K562 (cell line): ENCODE measurements around the gene MMP7. TPM values are rescaled to one million over a fixed set of nuclear protein-coding genes. Genes with fewer than 3 reads are reported as not detected.

Experiments used
- ATAC-seq: fragments of 200-7000 bp; cut with Tn5 transposase; 3 replicates; pipeline ENCODE4 v1.9.1; 2020; ENCODE audit warnings: moderate library complexity
- BruUV-seq: library from RNA; stranded (reverse); fragments of 400-500 nt; replicated peaks from 2 replicates; lab custom pipeline; 2021; lab: Mats Ljungman, UMichigan
- CTCF ChIA-PET: fragments of 300-600 bp; formaldehyde crosslinking; extraction: SDS; loops from one replicate; lab custom pipeline; 2021; ENCODE audit warnings: low intra/inter-chr PET ratio; lab: Yijun Ruan, JAX
- POLR2A ChIA-PET: fragments of 300-600, 350-650 bp; sonication (Branson Sonifier 250); formaldehyde crosslinking; extraction: SDS; loops from one replicate; lab custom pipeline; 2021; ENCODE audit warnings: antibody characterized with exemption, inconsistent platforms; lab: Yijun Ruan, JAX
- DNase-seq, 4 experiments: peaks; one replicate each; pipeline versions ENCODE4 v3.0.0 to v3.0.0-alpha.2; 2011 to 2018; ENCODE audit warnings: low spot score in 3 of 4, mixed read lengths in 3 of 4; ENCODE audit errors: extremely low read depth in 1 of 4
- FAIRE-seq: peaks from 2 replicates; lab custom pipeline; 2011; peaks lifted over from hg19 to GRCh38; lab: Jason Lieb, UNC
- H2AFZ ChIP-seq: 2 replicates; pipeline ENCODE4 v1.6.0; 2011; ENCODE audit warnings: low read depth, low read length, control low read depth, inconsistent platforms
- H3K27ac ChIP-seq: fragments of 200-600 bp; 3 replicates; pipeline ENCODE4 v1.8.0; 2011; ENCODE audit warnings: low read depth, mild to moderate bottlenecking, control low read depth, inconsistent platforms, low read length, moderate library complexity, mixed read lengths; ENCODE audit errors: extremely low read depth
- H3K27me3 ChIP-seq, 2 experiments: fragments of 300-600 bp in 1 of 2; 2 replicates in 1 of 2; 3 replicates in 1 of 2; pipeline versions ENCODE4 v1.6.0 to v1.8.0; 2011; ENCODE audit warnings: inconsistent platforms in 2 of 2, low read length in 2 of 2, mild to moderate bottlenecking in 1 of 2, mixed read lengths in 1 of 2, moderate library complexity in 1 of 2; ENCODE audit not compliant: control insufficient read depth in 2 of 2, insufficient read depth in 2 of 2
- H3K36me3 ChIP-seq: fragments of 300-600 bp; 3 replicates; pipeline ENCODE4 v1.8.0; 2011; ENCODE audit warnings: mild to moderate bottlenecking, low read length, inconsistent platforms; ENCODE audit not compliant: control insufficient read depth, insufficient read depth
- H3K4me1 ChIP-seq, 2 experiments: fragments of 200-600 bp in 1 of 2; replicated peaks in 1 of 2; 2 replicates in 1 of 2; 3 replicates in 1 of 2; pipeline versions ENCODE4 v1.5.1 to v1.8.0; 2011; ENCODE audit warnings: inconsistent platforms in 2 of 2, low read length in 2 of 2, mild to moderate bottlenecking in 1 of 2, mixed read lengths in 1 of 2, moderate library complexity in 1 of 2; ENCODE audit not compliant: control insufficient read depth in 2 of 2, insufficient read depth in 2 of 2
- H3K4me2 ChIP-seq: 2 replicates; pipeline ENCODE4 v1.6.1; 2011; ENCODE audit warnings: low read length, control low read depth, inconsistent platforms, mixed read lengths; ENCODE audit not compliant: insufficient read depth
- H3K4me3 ChIP-seq: fragments of 200-600 bp; sonication (generic), shearing (Covaris generic); 2 replicates; pipeline ENCODE4 v1.5.1; 2016; ENCODE audit warnings: control low read depth, inconsistent platforms
- H3K79me2 ChIP-seq: fragments of 200-600 bp; 3 replicates; pipeline ENCODE4 v1.8.0; 2011; ENCODE audit warnings: low read length, inconsistent platforms; ENCODE audit not compliant: control insufficient read depth, insufficient read depth
- H3K9ac ChIP-seq, 2 experiments: 2 replicates each; pipeline versions ENCODE4 v1.6.0 to v1.6.1; 2011; ENCODE audit warnings: low read depth in 2 of 2, low read length in 2 of 2, control low read depth in 1 of 2, inconsistent platforms in 1 of 2, mild to moderate bottlenecking in 1 of 2, mixed read lengths in 1 of 2; ENCODE audit not compliant: insufficient read depth in 1 of 2
- H3K9me1 ChIP-seq: one replicate; pipeline ENCODE4 v1.6.0; 2011; ENCODE audit warnings: inconsistent platforms, mild to moderate bottlenecking, low read length, moderate library complexity; ENCODE audit not compliant: control insufficient read depth, insufficient read depth
- H3K9me3 ChIP-seq: replicated peaks from 2 replicates; pipeline ENCODE4 v1.5.1; 2011; ENCODE audit warnings: low read depth, low read length, inconsistent platforms; ENCODE audit not compliant: control insufficient read depth, insufficient read depth
- H4K20me1 ChIP-seq: replicated peaks from 2 replicates; pipeline ENCODE4 v1.6.1; 2011; ENCODE audit warnings: low read length, inconsistent platforms, mixed read lengths; ENCODE audit not compliant: control insufficient read depth, insufficient read depth
- RBBP5 ChIP-seq: fragments of 200-600 bp; sonication (generic); IDR thresholded peaks from 2 replicates; pipeline ENCODE4 v1.6.1; 2012; ENCODE audit warnings: borderline replicate concordance, mild to moderate bottlenecking, low read length, control low read depth, inconsistent platforms; ENCODE audit not compliant: insufficient read depth, poor library complexity, severe bottlenecking
- SMC3 ChIP-seq: conservative IDR thresholded peaks from 2 replicates; pipeline ENCODE4 v1.6.1; 2011; ENCODE audit warnings: low read depth, low read length, improper control_type of control experiment; ENCODE audit not compliant: insufficient read depth
- SREBF2 ChIP-seq: sonication (generic); formaldehyde crosslinking; IDR thresholded peaks from 2 replicates; pipeline ENCODE4 v1.4.0; 2020; ENCODE audit warnings: mild to moderate bottlenecking, missing genetic modification reagents
- TBP ChIP-seq: optimal IDR thresholded peaks from 2 replicates; pipeline ENCODE3; 2011; ENCODE audit warnings: low read depth, low read length, improper control_type of control experiment
- ZNF184 ChIP-seq: sonication (generic); formaldehyde crosslinking; IDR thresholded peaks from 2 replicates; pipeline ENCODE4 v1.5.0; 2020; ENCODE audit warnings: missing genetic modification reagents
- ZNF232 ChIP-seq: sonication (generic); formaldehyde crosslinking; IDR thresholded peaks from 2 replicates; pipeline ENCODE4 v1.8.0; 2022; ENCODE audit warnings: mild to moderate bottlenecking, missing genetic modification reagents
- WGBS: fragments of 100-300 bp; shearing (Covaris generic); methylation state at CpG from one replicate; pipeline ENCODE4 v1.1.6; 2016; ENCODE audit warnings: low coverage, mixed read lengths; ENCODE audit not compliant: insufficient coverage; ENCODE audit errors: missing lambda C conversion rate; 5-methylcytosine and 5-hydroxymethylcytosine counted together
- in situ Hi-C: fragments of 300-500 bp; cut with MboI; formaldehyde crosslinking; loops from 4 replicates; pipeline ENCODE4 v1.15.0; 2018; ENCODE audit warnings: inconsistent platforms, mixed read lengths
- intact Hi-C: fragments of 100-400 bp; cut with micrococcal nuclease; formaldehyde crosslinking; loops from 2 replicates; pipeline ENCODE4 v1.14.2; 2022
- polyA plus RNA-seq, 8 experiments: library from polyadenylated mRNA; depleted of rRNA in 4 of 8; stranded (reverse) in 5 of 8; unstranded in 3 of 8; fragments of >200 nt; fragmentation: Nextera tagmentation in 2 of 8; fragmentation: Illumina TruSeq in 1 of 8; extraction: Ambion mirVana in 2 of 8; extraction: Trizol in 1 of 8; gene quantifications; 2 replicates each; pipeline versions ENCODE4 v1.2.1 to v1.2.3, GENCODE V29; 2011 to 2014; ENCODE audit warnings: inconsistent platforms in 1 of 8, missing spikeins in 1 of 8
- total RNA-seq, 7 experiments: library from RNA; depleted of rRNA in 6 of 7; stranded (reverse); fragments of >200 nt in 6 of 7; fragmentation: Illumina TruSeq in 2 of 7; extraction: Trizol in 2 of 7; gene quantifications; 2 replicates each; pipeline versions ENCODE4 v1.2.1 to v1.2.3, GENCODE V29; 2011 to 2021; ENCODE audit warnings: low replicate concordance in 1 of 7
- TF ChIP-seq, protein P1 (sequence below): sonication (generic); formaldehyde crosslinking; IDR thresholded peaks from 2 replicates; pipeline ENCODE4 v1.8.1; 2022; ENCODE audit warnings: missing genetic modification reagents
- TF ChIP-seq, protein P2 (sequence below): fragments of 450-650 bp; IDR thresholded peaks from 2 replicates; pipeline ENCODE4 v1.7.1; 2018; ENCODE audit warnings: mild to moderate bottlenecking, low read depth; ENCODE audit not compliant: partially characterized antibody
- TF ChIP-seq, protein P3 (sequence below): fragments of 250-450 bp; sonication (Bioruptor Pico); IDR thresholded peaks from 2 replicates; pipeline ENCODE4 v1.5.0; 2021; ENCODE audit warnings: mild to moderate bottlenecking, borderline replicate concordance

Gene MMP7
- total and polyA plus RNA-seq, 9 of the 15 experiments (the other 6 are each of a cell fraction or from before 2014, with no cell fraction given), result 0.13 TPM; not detected in 8

DNA sequence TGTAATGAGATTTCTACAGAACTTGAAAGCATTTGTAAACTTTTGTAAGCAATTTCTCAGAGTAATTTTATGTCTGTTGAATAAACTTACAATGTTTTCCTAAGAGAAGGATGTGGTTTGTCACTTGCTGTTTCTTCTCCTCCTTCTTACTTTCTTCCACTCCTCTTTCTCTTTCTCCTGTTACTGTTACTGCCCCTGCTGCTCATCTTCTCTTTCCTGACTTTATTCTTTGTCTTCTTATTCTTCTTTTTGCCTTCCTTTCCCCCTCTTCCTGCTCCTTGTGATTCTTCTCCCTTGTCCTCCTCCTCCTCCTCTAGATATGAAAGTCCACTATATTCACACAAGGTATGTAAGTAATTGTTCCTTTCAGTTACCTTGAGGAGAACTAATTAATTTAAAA lies 31.1 kb upstream of the MMP7 start:
- FAIRE-seq (no peak), DNase-seq (no peak), ATAC-seq (no peak)
- Histone ChIP-seq H3K4me3 (no peak overlapping the region), H3K4me1 (no peaks in the 10 kb centered on the region; a peak in 2 of 5 replicates), H4K20me1 (no peaks in the 10 kb centered on the region), H3K27me3 (no peaks in the 10 kb centered on the region), H3K4me2 (no peak overlapping the region), H3K9me3 (no peaks in the 10 kb centered on the region; the same call in 1 of the 2 replicates), H3K27ac (no peak overlapping the region), H3K9me1 (no peaks in the 10 kb centered on the region), H3K79me2 (no peaks in the 10 kb centered on the region), H2AFZ (no peak overlapping the region), H3K9ac (no peak overlapping the region), H3K36me3 (no peaks in the 10 kb centered on the region)
- in situ Hi-C loops (no loop called here), intact Hi-C loops (no loop called here)
- ChIA-PET POLR2A (no interaction called here), CTCF (no interaction called here)
- TF ChIP-seq SMC3 (no peak), ZNF184 (CRISPR knock-in tag) (0 out of 2 replicates have a peak, but pooled peaks have one; percentile 39)
- no TSS peak for BruUV-seq

DNA sequence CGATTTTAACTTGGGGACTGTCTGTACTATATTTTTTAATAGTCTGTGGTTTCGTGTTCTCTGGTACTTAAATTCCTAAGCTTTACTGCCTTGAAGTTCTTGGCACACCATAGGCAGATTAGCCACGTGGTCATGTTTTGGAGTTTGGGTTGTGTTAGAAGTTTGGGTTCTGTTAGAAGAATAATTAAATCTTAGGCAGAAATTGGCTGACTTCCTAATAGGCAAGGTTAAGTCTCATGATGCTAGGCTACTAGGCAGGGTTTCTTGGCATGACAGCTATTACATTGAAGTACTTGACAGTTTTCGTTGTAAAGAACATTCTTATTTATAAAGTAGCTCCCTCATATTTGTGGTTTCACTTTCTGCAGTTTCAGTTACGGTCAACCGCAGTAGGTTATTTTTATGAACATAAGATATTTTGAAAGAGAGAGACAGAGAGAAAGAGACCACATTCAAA lies 30.0 kb upstream of the MMP7 start:
- H3K9me3 ChIP-seq, result no peaks in the 10 kb centered on the region
- ChIA-PET CTCF (no interaction called here), POLR2A (no interaction called here)
- no peak overlapping the region for H3K4me3 ChIP-seq
- no peaks in the 10 kb centered on the region for H3K79me2 ChIP-seq
- ATAC-seq, result no peak
- no peaks in the 10 kb centered on the region; a peak in 2 of 5 replicates for H3K4me1 ChIP-seq
- WGBS, result 2% methylated on average over 6 of the region's 6 CpGs
- H3K27ac ChIP-seq, result no peak overlapping the region
- DNase-seq, result no peak
- H3K4me2 ChIP-seq, result no peak overlapping the region
- H3K9ac ChIP-seq, result no peak overlapping the region
- no peak overlapping the region for H2AFZ ChIP-seq
- FAIRE-seq, result no peak
- in situ Hi-C loops, result no loop called here
- no peaks in the 10 kb centered on the region for H3K36me3 ChIP-seq
- no peaks in the 10 kb centered on the region for H3K27me3 ChIP-seq
- intact Hi-C loops, result no loop called here
- no peaks in the 10 kb centered on the region for H3K9me1 ChIP-seq
- no peaks in the 10 kb centered on the region for H4K20me1 ChIP-seq
- BruUV-seq, result no TSS peak
- TF ChIP-seq, protein P1, sequence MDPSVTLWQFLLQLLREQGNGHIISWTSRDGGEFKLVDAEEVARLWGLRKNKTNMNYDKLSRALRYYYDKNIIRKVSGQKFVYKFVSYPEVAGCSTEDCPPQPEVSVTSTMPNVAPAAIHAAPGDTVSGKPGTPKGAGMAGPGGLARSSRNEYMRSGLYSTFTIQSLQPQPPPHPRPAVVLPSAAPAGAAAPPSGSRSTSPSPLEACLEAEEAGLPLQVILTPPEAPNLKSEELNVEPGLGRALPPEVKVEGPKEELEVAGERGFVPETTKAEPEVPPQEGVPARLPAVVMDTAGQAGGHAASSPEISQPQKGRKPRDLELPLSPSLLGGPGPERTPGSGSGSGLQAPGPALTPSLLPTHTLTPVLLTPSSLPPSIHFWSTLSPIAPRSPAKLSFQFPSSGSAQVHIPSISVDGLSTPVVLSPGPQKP (CRISPR knock-in tag), result no peak
- TF ChIP-seq TBP, result no peak
- TF ChIP-seq SREBF2 (CRISPR knock-in tag), result no peak
- TF ChIP-seq ZNF232, result no peak
- TF ChIP-seq, protein P2, sequence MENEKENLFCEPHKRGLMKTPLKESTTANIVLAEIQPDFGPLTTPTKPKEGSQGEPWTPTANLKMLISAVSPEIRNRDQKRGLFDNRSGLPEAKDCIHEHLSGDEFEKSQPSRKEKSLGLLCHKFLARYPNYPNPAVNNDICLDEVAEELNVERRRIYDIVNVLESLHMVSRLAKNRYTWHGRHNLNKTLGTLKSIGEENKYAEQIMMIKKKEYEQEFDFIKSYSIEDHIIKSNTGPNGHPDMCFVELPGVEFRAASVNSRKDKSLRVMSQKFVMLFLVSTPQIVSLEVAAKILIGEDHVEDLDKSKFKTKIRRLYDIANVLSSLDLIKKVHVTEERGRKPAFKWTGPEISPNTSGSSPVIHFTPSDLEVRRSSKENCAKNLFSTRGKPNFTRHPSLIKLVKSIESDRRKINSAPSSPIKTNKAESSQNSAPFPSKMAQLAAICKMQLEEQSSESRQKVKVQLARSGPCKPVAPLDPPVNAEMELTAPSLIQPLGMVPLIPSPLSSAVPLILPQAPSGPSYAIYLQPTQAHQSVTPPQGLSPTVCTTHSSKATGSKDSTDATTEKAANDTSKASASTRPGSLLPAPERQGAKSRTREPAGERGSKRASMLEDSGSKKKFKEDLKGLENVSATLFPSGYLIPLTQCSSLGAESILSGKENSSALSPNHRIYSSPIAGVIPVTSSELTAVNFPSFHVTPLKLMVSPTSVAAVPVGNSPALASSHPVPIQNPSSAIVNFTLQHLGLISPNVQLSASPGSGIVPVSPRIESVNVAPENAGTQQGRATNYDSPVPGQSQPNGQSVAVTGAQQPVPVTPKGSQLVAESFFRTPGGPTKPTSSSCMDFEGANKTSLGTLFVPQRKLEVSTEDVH, result no peak
- TF ChIP-seq RBBP5, result no peak
- TF ChIP-seq, protein P3, sequence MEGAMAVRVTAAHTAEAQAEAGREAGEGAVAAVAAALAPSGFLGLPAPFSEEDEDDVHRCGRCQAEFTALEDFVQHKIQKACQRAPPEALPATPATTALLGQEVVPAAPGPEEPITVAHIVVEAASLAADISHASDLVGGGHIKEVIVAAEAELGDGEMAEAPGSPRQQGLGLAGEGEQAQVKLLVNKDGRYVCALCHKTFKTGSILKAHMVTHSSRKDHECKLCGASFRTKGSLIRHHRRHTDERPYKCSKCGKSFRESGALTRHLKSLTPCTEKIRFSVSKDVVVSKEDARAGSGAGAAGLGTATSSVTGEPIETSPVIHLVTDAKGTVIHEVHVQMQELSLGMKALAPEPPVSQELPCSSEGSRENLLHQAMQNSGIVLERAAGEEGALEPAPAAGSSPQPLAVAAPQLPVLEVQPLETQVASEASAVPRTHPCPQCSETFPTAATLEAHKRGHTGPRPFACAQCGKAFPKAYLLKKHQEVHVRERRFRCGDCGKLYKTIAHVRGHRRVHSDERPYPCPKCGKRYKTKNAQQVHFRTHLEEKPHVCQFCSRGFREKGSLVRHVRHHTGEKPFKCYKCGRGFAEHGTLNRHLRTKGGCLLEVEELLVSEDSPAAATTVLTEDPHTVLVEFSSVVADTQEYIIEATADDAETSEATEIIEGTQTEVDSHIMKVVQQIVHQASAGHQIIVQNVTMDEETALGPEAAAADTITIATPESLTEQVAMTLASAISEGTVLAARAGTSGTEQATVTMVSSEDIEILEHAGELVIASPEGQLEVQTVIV, result no peak
